Left lobe of liver (tissue), 2 donors: ENCODE results near the gene KLK5. TPM values are rescaled to one million over a fixed set of nuclear protein-coding genes. Genes with fewer than 3 reads are reported as not detected.
"Not testable (repeated sequence)": the region's sequence is repeated elsewhere in the genome, so short reads cannot be mapped to it uniquely, and the experiment has no call there.

Experiments used
- ATAC-seq: fragments of 200-7000 bp; cut with Tn5 transposase; one replicate; pipeline ENCODE4 v1.9.1; 2020; ENCODE audit warnings: mild to moderate bottlenecking, moderate library complexity
- DNase-seq: peaks from one replicate; pipeline ENCODE4 v3.0.0-alpha.2; 2020; ENCODE audit warnings: low spot score
- total RNA-seq: library from RNA; stranded (reverse); gene quantifications from one replicate; pipeline ENCODE4 v1.2.1, GENCODE V29; 2021
- donor health status: DM: no; HTN: no; CAD: no; lungs with moderate emphysema.
- donor health status: DM: no; HTN: yes; CAD: no.

The KLK5 gene
- total RNA-seq, 1 donor from 2014 or later, result not detected

GRCh38 chr19:50969810-50970209 lies 17.0 kb upstream of the KLK5 start:
- not testable (repeated sequence) for DNase-seq, ATAC-seq

DNA sequence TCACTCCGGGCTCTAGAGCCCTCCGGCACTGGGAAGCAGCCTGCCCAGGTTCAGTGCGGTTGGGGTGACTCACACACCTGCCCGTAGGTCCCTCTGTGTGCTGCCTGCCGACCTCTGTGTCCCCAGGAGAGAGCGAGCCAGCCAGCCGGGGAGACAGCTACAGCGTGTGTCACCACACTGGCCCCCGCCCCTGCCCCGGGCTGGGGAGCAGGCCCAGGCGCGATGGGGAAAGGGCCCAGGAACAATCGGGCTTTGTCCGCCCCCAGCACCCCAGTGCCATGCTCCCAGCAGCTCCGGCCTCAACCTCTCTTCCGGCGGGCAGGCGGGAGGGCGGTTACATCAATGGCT lies 16.5 kb upstream of the KLK5 start, which contains the start of gene KLK6:
KLK6 (minus strand) TSS at position 179 of the 348 bp plus-strand sequence. CDS start 1,487 bp downstream, outside the sequence.
- ATAC-seq, result no peak
- DNase-seq, result no peak

DNA sequence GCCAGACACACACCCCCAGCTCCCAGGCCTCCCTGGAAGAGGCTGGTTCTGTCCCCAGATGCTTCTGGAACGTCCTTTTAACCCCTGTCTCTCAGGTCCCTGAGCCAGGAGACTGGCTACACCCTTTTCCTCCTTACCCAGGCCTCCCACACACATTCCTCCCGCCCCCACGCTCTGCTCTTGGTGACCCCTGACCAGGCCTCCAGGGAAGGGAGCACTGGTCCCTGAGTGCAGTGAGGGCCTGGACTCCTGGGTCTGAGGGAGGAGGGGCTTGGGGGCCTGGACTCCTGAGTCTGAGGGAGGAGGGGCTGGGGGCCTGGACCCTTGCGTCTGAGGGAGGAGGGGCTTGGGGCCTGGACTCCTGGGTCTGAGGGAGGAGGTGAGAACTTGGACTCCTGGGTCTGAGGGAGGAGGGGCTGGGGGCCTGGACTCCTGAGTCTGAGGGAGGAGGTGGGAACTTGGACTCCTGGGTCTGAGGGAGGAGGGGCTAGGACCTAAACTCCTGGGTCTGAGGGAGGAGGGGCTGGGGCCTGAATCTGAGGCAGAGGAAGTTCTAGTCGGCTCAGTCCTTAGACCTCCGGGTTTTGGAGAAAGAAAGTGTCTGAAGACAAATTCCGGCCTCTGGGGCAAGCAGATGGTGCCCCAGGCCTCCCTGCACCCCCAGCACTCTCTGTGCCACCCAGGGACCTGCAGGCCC lies 16.0 kb upstream of the KLK5 start:
- DNase-seq (no peak), ATAC-seq (no peak)

DNA sequence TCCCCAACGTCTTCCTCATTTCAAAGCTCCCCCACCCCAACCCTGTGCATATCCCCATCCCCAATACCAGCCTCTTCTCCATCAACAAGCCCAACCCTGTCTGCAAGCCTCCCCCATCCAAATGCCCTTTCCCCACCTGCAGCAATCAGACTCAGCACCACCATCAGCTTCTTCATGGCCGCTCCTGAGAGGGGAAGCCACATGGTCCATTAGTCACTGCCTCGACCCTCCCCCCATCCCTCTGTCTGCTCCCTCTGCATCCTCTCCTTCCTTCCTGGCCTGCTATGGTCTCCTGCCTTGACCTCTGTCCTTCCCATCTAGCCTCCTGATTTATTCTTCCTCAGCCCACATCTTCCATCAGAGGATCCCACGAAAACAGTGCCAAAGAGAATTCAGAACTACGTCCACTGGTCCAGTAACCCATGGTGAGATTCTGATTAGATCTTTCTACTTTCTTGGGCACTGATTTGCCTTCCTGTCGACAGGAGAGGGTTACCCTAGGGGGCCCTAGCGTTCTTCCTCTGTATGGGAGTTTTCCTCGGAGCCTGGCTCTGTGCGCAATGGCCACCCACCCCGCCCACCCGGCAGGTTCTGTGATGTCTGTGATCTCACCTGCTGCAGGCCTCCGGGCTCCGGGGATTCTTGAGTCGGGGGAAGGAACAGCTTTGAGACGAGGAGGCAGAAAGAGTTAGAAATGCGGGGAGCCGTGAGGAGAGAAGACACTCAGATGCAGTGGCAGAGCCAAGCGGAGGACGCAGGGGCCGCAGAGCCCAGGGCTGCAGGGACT lies 15.3 kb upstream of the KLK5 start:
- ATAC-seq (no peak), DNase-seq (no peak)

GRCh38 chr19:50964266-50964665 lies 11.4 kb upstream of the KLK5 start:
- DNase-seq (no peak), ATAC-seq (no peak)

GRCh38 chr19:50963381-50963780 lies 10.5 kb upstream of the KLK5 start:
- DNase-seq, result no peak
- ATAC-seq, result no peak

- ATAC-seq (no peak), DNase-seq (no peak)
Observed at GRCh38 chr19:50962245-50962644, 9.4 kb upstream of the KLK5 start.

DNA sequence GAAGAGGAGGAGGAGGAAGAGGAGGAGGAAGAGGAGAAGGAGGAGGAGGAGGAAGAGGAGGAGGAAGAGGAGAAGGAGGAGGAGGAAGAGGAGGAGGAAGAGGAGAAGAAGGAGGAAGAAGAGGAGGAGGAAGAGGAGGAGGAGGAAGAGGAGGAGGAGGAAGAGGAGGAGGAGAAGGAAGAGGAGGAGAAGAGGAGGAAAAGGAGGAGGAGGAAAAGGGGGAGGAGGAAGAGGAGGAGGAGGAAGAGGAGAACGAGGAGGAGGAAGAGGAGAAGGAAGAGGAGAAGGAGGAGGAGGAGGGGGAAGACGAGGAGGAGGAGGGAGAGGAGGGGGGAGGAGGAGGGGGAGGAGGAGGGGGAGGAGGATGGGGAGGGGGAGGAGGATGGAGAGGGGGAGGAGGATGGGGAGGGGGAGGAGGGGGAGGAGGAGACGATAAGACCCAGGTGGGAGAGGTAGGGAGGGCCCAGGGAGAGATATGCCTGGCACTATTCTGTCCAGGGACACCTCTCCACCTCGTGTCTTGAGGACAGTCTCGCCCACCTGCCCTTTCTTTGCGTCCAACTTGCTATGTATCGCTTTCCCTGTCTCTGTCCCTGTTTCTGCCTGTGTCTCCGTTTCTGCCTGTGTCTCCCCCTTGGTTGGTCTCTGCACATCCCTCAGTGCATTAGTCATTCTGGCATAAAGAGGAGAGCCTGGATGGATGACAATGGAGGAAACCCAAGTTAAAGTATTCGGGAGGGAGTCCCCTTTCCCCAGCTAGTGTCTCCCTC lies 7.1 kb upstream of the KLK5 start:
- DNase-seq (no peak), ATAC-seq (no peak)

DNA sequence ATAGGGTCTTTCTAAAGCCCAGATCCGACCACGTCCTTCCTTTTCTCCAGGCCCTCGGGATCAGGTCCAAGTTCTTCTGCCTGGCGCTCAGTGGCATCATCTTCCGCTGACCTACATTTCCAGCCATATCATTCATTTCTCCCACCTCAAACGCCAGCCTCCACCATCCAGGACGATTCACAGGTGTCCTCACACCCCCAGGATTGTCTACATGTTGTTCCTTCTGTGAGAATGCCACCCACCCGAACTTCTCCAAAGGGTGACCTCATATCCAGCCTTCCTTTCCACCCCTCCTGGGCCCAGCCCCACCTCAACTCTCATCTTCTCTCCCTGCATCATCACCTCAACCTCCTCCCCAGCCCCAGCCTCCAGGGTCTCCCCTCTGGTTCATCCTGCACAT lies 4.7 kb upstream of the KLK5 start:
- ATAC-seq, result no peak
- no peak for DNase-seq

- no peak for ATAC-seq
- DNase-seq, result no peak
Observed at GRCh38 chr19:50949861-50950260, 3.0 kb downstream of the KLK5 start.

GRCh38 chr19:50947123-50947522 lies 5.7 kb downstream of the KLK5 start:
- ATAC-seq (no peak), DNase-seq (no peak)

- no peak for ATAC-seq
- no peak for DNase-seq
Observed at GRCh38 chr19:50944795-50945194, 8.0 kb downstream of the KLK5 start.

GRCh38 chr19:50943074-50943828 lies 9.6 kb downstream of the KLK5 start:
- no peak for ATAC-seq
- DNase-seq, result no peak

DNA sequence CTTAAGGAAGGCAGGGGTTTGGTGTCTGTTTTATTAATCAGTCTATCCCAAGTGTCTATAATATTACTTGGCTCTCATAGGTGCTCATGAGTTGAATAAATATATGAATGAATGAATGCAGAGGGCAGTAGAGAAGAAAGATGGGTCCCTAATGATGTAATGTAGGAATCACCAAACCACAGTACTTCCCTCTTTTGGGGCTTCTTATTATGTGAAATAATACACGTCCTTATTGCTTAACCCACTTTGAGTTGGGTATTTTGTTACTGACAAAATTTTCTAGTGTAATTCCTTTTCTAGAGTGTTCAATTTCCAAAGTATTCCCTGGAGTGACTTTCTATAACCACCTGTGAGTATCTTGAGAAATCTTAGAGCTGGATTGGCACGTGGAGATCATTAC lies 13.2 kb downstream of the KLK5 start:
- DNase-seq (no peak), ATAC-seq (no peak)

GRCh38 chr19:50933640-50934039 lies 19.2 kb downstream of the KLK5 start:
- ATAC-seq, result no peak
- no peak for DNase-seq

DNA sequence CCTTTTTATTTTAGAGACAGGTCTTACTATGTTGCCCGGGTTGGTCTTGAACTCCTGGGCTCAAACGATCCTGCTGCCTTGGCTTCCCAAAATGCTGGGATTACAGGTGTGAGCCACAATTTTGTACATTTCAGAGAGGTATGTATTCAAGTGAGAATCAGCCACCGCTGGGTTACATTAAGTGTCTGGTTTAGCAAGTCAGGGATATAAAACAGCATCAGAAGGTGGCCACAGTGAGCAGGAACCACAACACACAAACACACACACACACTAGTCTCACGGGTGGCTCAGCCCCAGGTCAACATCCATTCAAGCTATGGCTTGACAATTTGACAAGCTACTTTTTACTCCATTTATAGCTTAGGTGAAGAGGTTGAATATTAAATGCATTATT lies 20.2 kb downstream of the KLK5 start:
- ATAC-seq (no peak), DNase-seq (no peak)

DNA sequence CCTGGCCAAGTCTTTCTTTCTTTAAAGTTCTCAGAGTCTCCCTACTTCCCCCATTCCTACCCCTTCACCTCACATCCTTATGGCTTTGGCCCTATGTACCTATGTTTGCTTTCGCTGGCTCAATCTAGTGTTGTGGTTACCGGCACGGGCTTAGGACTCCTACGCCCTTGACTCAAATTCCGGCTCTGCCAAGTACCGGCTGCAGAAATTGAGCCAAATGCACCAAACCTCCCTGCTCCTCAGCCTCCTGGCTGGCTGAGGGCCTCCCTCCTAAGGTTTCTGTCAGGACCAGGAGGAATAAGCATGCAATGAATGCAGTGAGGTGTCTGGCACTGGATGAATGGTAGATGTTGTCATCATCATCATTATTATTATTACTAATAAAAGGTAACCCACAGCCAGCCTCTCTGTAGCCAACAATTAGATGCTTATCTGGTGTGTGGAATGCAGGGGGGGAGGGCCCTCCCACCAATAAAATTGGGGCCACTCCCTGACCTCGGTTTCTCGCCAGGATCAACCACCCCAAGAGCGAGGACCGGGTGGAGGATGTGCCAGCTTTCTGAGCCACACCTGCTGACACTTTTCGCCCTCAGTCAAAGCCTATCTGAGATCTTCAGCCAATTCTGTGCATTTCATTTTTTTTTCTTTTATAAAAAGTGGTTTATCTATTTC lies 20.7 kb downstream of the KLK5 start:
- no peak for DNase-seq
- ATAC-seq, result no peak

DNA sequence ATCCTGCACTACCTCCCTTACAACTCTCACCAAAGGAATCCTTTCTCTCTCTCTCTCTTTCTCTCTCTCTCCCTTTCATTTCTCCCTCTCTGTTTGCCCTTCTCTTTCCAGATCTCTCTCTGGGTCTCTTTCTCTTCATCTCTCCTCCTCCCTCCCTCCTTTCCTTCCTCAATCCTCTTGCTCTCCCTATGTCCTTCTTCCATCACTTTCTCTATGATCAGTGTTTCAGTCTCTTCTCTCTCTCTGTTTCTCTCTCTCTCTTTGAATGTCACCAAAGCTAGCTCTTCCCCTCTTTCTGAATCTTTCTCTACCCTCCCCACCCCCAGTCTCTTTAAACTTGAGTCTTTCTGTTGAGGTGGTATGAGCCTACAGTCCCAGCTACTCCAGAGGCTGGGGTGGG lies 21.8 kb downstream of the KLK5 start:
- ATAC-seq (no peak), DNase-seq (no peak)

- DNase-seq (no peak), ATAC-seq (no peak)
Observed at GRCh38 chr19:50928831-50929230, 24.0 kb downstream of the KLK5 start.

GRCh38 chr19:50926144-50926543 lies 26.7 kb downstream of the KLK5 start:
- ATAC-seq (no peak), DNase-seq (no peak)
